HEK293 (cell line): ENCODE results near the gene CDK11A.
A peak's percentile ranks its signal among the peaks of the same experiment; 100 is the strongest.

Source experiments
- CTCF ChIA-PET: fragments of 350-600 bp; formaldehyde crosslinking; extraction: SDS; loops from one replicate; lab custom pipeline; 2021; ENCODE audit warnings: antibody characterized with exemption; lab: Yijun Ruan, JAX
- POLR2A ChIA-PET: fragments of 300-600 bp; formaldehyde crosslinking; extraction: SDS; loops from one replicate; lab custom pipeline; 2020; ENCODE audit warnings: antibody characterized with exemption, inconsistent platforms; lab: Yijun Ruan, JAX
- H3K27ac ChIP-seq: fragments of 200-500 bp; sonication (Bioruptor generic); 2 replicates; pipeline ENCODE4 v1.5.1; 2014; ENCODE audit warnings: low read depth, low read length, control low read depth, inconsistent platforms; ENCODE audit errors: extremely low read depth
- H3K36me3 ChIP-seq, 2 experiments: fragments of 200-500 bp in 1 of 2; sonication (Bioruptor generic) in 1 of 2; 1 replicate in 1 of 2; 2 replicates in 1 of 2; pipeline ENCODE4 v1.5.1; 2014 to 2017; ENCODE audit warnings: inconsistent platforms in 2 of 2, low read length in 2 of 2; ENCODE audit not compliant: control insufficient read depth in 2 of 2, insufficient read depth in 1 of 2
- H3K4me1 ChIP-seq: fragments of 200-500 bp; sonication (Bioruptor generic); 2 replicates; pipeline ENCODE4 v1.5.1; 2014; ENCODE audit warnings: mild to moderate bottlenecking, low read length, inconsistent platforms; ENCODE audit not compliant: control insufficient read depth, insufficient read depth
- H3K4me3 ChIP-seq: 2 replicates; pipeline ENCODE4 v1.5.1; 2011; ENCODE audit warnings: low read depth, mild to moderate bottlenecking, control low read depth, low read length, moderate library complexity
- H3K9me3 ChIP-seq: fragments of 200-500 bp; sonication (Bioruptor generic); 2 replicates; pipeline ENCODE4 v1.5.1; 2014; ENCODE audit warnings: low read depth, low read length, inconsistent platforms; ENCODE audit not compliant: control insufficient read depth, insufficient read depth
- EGR2 ChIP-seq: fragments of 450-650 bp; formaldehyde crosslinking; IDR thresholded peaks from 2 replicates; pipeline ENCODE4 v1.5.1; 2016; ENCODE audit warnings: low read depth, missing biosample characterization, missing genetic modification characterization
- TSHZ1 ChIP-seq: fragments of 450-650 bp; formaldehyde crosslinking; IDR thresholded peaks from 2 replicates; pipeline ENCODE4 v1.5.1; 2016; ENCODE audit warnings: missing biosample characterization, missing genetic modification characterization, borderline replicate concordance
- ZBTB49 ChIP-seq: fragments of 450-650 bp; formaldehyde crosslinking; IDR thresholded peaks from 2 replicates; pipeline ENCODE4 v1.5.1; 2016; ENCODE audit warnings: missing biosample characterization, missing genetic modification characterization, low read depth
- ZIC2 ChIP-seq: fragments of 450-650 bp; formaldehyde crosslinking; IDR thresholded peaks from 2 replicates; pipeline ENCODE4 v1.5.1; 2016; ENCODE audit warnings: missing biosample characterization, missing genetic modification characterization
- ZNF335 ChIP-seq: fragments of 450-650 bp; formaldehyde crosslinking; conservative IDR thresholded peaks from 2 replicates; pipeline ENCODE4 v1.5.1; 2016; ENCODE audit warnings: missing biosample characterization, missing genetic modification characterization
- ZNF449 ChIP-seq: fragments of 450-650 bp; formaldehyde crosslinking; IDR thresholded peaks from 2 replicates; pipeline ENCODE4 v1.5.1; 2017; ENCODE audit warnings: missing biosample characterization, mild to moderate bottlenecking, missing genetic modification characterization, moderate library complexity
- ZNF473 ChIP-seq: fragments of 450-650 bp; formaldehyde crosslinking; IDR thresholded peaks from 2 replicates; pipeline ENCODE4 v1.5.1; 2017; ENCODE audit warnings: missing biosample characterization, missing genetic modification characterization
- ZSCAN30 ChIP-seq: fragments of 450-650 bp; IDR thresholded peaks from 2 replicates; pipeline ENCODE4 v1.5.1; 2018; ENCODE audit warnings: missing biosample characterization, mild to moderate bottlenecking, missing genetic modification characterization, moderate library complexity

Gene CDK11A

GRCh38 chr1:1683104-1683905 is 40.9 kb downstream of the CDK11A start (continued):
- TF ChIP-seq TSHZ1 (tag by site-specific recombination) (no peak), ZBTB49 (tag by site-specific recombination) (no peak)
- TF ChIP-seq, all 188 proteins: peak for 0

GRCh38 chr1:1680912-1681273 is 43.3 kb downstream of the CDK11A start:
- ChIA-PET POLR2A (interaction anchor here (0.9 kb wide), 1 partner anchor 282 kb away, joined by 3 read pairs; the partner anchor contains the start of gene CCNL2), CTCF (no interaction called here)
- H3K27ac ChIP-seq: no peak overlapping the region
- H3K9me3 ChIP-seq: no peaks in the 10 kb centered on the region
- TF ChIP-seq ZNF449 (tag by site-specific recombination) (no peak), ZIC2 (tag by site-specific recombination) (peak; percentile 38)
- H3K36me3 ChIP-seq: peaks cover 0 to 11% of the 10 kb centered on the region in 2 experiments; a peak in 2 of 3 replicates
- H3K4me1 ChIP-seq: no peaks in the 10 kb centered on the region
- H3K4me3 ChIP-seq: no peak overlapping the region

GRCh38 chr1:1680031-1680911 is 43.9 kb downstream of the CDK11A start:
- Histone ChIP-seq H3K36me3 (peaks cover 0 to 11% of the 10 kb centered on the region in 2 experiments; a peak in 2 of 3 replicates), H3K9me3 (no peaks in the 10 kb centered on the region), H3K4me3 (no peak overlapping the region), H3K27ac (no peak overlapping the region), H3K4me1 (no peaks in the 10 kb centered on the region)
- ChIA-PET CTCF (no interaction called here), POLR2A (interaction anchor here (0.9 kb wide), 1 partner anchor 281 kb away, joined by 3 read pairs; the partner anchor contains the start of gene CCNL2)
- TF ChIP-seq ZNF335 (tag by site-specific recombination) (no peak), ZNF449 (tag by site-specific recombination) (no peak), EGR2 (peak; percentile 32; the same call in 1 of the 2 replicates), ZNF473 (tag by site-specific recombination) (no peak), ZSCAN30 (no peak)
